HG03196 (cell line): ENCODE results near the gene CLEC16A.

ENCODE experiments used
- ATAC-seq: cut with Tn5 transposase; IDR thresholded peaks from one replicate; pipeline ENCODE4 v1.9.1; 2021; ENCODE audit not compliant: unreplicated experiment

Gene CLEC16A

GRCh38 chr16:11011326-11011725, 67.0 kb downstream of the CLEC16A start:
- no peak for ATAC-seq

- ATAC-seq: no peak
Observed at GRCh38 chr16:11012841-11013240, 68.5 kb downstream of the CLEC16A start.

GRCh38 chr16:11014136-11014535, 69.8 kb downstream of the CLEC16A start:
- no peak for ATAC-seq

DNA sequence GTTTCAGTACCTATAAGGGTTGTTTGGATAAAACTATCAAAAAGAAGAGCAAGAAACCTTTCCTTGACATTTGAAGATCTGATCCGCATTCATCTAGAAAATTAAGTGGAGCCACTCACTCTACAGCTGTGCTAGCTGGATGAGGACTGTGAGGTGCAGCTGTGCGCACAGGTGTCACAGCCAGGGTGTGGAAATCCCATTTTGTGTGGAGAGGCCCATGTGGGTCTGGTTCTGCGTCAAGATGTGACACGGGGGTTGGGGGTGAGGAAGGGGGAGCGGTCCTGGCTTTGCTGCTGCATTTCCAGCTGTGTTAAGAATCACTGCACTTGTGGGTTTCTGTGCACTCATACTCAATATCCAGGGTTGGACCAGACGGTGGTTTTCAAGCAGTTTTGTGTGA, 70.7 kb downstream of the CLEC16A start:
- no peak for ATAC-seq

GRCh38 chr16:11015607-11016006, 71.2 kb downstream of the CLEC16A start:
- ATAC-seq: no peak

GRCh38 chr16:11016524-11016988, 72.2 kb downstream of the CLEC16A start:
- no peak for ATAC-seq

- ATAC-seq: no peak
Observed at GRCh38 chr16:11016993-11017392, 72.6 kb downstream of the CLEC16A start.

- no peak for ATAC-seq
Observed at GRCh38 chr16:11017499-11017898, 73.1 kb downstream of the CLEC16A start.

DNA sequence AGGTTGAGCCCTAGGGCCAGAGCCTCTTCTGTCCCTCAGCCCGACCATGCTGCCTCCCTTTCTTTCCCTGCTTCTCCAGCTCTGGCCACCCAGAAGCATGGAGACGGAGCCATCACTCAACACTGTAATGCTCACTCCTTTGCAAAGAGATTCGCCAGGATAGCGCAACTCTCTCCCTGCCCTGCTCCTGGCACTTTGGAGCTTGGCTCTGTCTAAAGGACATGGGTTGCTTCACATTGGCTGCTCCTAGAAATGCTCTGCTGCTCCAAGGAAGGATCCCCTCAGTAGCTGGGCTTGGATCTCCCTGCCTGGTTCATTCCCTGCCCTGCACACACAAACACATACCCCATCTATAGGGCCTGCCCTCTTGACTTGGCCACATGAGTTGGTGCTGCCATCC, 76.0 kb downstream of the CLEC16A start:
- no peak for ATAC-seq

GRCh38 chr16:11020792-11021551, 76.6 kb downstream of the CLEC16A start:
- ATAC-seq: no peak

DNA sequence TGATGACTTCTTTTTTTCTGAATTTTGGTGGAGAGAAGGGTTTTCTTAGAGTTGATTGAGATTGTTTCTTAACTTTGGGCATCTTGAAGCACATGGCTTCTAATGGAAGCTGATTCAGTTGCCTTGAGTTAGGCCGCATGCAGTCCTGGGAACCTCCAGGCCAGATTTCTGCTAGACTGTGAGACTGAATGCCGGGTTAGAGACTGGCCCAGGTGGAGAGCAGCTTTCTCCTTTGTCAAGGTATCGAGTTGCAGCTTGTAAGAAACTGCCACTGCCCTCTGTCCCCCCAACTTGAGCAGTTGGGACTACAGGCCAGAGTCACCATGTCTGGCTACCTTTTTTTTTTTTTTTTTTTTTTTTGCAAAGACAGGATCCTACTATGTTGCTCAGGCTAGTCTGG, 77.6 kb downstream of the CLEC16A start:
- ATAC-seq: no peak

DNA sequence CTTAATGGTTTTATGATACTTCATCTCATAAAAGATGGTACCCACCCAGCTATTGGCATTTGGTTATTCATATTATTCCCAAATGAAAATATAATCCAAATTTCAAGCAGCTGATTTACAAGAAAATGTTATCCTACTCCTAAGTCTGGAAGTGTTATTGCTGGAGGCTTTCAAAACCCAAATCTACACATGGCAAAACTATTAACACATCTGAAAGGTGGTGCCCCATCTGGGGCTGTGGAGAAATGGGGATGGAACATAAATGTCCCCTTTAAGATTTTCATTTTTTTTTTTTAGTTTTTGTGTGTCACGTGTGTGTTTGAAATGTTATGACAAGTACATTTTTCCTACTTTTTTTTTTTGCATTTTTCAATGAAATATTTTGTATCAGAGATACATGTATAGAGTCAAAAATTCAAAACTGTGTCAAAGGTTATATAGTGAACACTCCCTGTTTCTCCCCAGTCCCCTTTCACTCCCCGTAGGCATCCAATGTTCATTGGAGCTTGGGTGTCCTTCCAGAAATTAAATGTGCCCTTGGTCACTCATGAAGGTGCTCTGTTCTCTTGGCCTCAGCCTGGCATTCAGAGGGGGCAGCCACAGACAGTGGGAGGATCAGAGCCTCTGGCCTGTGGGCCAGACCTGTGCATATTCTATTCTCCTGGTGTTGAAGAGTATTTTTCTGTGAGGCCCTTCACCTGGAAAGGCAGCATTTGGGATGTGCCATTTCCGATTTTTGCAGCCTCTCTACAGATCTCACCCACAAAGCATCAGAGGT, 79.1 kb downstream of the CLEC16A start:
- no peak for ATAC-seq

DNA sequence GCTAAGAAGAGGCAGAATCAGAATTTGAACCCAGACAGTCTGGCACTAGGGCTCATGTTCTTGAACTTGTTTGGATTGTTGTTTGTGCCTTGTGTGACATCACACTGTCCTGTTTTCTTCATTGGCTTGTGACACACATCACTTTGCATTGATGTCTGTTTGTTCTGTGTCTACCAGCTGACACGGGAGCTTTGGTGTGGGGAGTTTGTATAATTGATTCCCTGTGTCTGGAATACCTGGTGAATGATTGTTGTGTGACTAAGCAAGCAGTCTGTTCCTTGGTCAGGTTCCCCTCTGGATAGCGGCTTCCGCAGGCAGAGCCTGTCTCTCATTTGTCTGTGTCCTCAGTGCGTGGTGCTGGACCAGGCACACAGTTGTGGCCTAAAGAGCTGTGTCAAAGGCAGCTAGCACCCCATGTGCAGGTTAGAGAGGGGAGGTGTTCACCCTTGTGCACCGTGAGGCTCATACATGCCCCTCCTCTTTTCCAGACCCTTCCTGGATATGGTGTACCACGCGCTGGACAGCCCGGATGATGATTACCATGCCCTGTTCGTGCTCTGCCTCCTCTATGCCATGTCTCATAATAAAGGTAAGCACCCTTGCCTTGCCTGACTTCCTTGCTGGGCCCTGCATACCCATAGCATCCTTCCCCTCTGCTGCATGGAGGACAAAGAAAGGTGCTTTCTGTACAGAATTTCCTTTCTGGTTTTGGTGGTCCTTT, 80.1 kb downstream of the CLEC16A start:
- no peak for ATAC-seq

- no peak for ATAC-seq
Observed at GRCh38 chr16:11025120-11025531, 80.8 kb downstream of the CLEC16A start.

DNA sequence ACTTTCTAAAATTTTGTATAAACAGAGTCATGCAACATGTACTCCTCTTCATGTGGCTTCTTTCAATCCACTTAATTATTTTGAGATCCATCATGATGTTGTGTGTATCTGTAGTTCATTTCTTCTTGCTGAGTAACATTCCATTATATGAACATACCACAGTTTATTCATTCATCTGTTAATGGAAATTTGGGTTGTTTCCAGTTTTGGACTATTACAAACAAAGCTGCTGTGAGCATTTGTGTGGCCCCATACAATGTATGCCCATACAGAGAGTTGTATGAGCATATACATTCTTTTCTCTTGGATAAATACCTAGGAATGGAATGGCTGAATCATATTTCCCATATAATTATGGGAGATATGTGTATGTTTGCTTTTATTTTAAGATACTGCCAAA, 85.6 kb downstream of the CLEC16A start:
- no peak for ATAC-seq

DNA sequence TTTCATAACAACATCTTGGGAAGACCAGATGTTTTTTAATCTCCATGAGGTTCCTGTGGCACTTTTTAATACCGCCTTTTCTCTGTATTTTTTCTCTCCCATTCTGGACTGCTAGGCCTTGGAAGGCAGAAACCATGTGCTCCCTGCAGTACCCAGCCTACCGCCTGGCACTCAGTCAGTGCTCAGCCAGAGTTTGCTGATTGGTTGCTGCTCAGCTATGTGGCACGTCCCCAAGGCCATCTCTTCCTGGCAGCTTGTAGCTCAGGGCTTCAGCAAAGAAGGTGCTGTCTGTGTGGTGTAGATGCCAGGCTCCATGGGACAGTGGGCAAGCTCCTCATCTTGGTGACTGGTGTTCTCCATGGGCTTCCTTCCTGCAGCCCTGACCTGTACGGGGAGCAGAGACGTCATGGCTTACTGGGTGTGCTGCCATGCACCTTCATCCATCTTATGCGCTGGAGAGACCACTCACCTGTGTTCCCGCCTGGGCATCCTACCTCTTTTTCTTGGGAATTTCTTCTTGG, 86.7 kb downstream of the CLEC16A start:
- no peak for ATAC-seq

- ATAC-seq: no peak
Observed at GRCh38 chr16:11032000-11032921, 87.9 kb downstream of the CLEC16A start.

DNA sequence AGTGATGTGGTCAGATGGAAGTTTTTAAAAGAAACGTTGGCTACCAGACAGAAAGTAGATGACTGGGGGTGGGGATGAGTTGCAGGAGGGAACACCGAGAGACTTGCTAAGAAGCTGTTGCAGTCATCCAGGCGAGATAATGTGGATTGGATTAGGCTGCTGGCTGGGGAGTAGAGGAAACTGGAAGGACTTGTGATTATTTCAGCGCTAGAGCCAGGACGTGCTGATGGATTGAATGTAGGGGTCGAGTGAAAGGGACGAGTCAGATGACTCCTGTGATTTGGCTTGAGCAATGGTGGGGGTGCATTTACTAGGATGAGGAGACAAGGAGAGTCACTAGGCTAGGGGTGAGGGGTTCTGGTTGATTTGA, 88.5 kb downstream of the CLEC16A start:
- no peak for ATAC-seq

DNA sequence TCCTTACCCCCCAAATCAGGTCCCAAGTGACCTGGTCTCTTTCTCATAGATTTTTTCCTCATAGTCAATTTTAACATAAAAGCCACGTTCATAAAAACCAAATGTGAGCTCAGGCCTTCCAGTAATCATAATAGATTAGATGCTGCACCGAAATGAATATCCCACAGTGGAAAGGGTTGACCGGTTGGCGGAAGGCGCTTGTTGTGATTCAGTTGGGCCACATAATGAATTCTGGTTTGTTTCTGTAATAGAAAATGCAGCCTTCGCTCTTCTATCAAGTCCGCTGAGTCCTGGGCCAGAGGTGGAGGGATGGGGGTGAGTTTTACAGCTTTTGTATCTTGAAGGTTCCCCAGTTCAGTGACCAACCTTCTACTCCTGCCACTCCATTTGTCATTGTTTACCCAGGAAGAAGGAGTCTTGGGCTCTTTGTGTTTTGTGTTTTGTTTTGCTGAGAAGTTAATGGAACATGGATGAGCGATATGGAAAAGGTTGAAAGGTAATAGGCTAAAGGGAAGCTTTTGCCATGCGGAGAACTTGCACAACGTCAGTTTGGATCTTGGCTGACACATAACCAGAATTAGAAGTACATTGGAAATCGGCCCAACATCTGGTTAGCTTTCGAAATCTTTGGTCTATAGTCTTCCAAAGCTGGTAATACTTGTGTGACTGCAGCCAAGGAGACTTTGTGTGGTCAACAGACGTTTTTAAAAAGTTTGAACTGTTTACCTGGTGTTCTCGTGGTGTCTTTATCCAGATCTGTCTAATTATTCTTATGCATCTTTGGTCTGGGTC, 89.5 kb downstream of the CLEC16A start:
- no peak for ATAC-seq

DNA sequence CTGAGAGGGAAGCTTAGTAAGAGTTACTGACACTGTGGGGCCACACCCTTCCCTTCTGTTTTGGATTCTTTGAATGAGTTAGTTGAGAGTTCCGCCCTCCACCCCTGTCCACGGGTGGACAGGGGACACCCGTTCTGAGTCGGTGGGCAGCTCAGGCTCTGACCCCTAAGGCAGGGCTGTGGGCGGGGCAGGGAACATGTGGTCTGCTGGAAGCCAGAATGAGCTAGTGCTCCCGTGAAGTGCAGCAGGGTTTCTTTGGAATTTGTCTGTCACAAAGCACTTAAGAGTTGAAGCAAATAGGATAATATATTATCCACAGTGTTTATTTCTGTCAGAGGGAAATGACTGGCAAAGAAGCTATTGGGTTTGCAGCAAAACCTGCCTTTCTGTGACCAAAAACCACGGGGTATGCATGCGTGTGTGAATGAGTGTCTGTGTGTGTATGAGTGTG, 90.1 kb downstream of the CLEC16A start:
- no peak for ATAC-seq
